Lower leg skin (tissue), 3 donors: ENCODE measurements around the gene HMOX2.

Experiments used
- POLR2A ChIP-seq, 2 donors: fragments of 450-650 bp; IDR thresholded peaks; one replicate each; pipeline ENCODE4 v1.6.1; 2016 to 2017; ENCODE audit warnings: antibody characterized with exemption in 2 of 2, mild to moderate bottlenecking in 1 of 2, moderate library complexity in 1 of 2
- TF ChIP-seq, protein P1 (sequence below), 3 donors: fragments of 450-650 bp; IDR thresholded peaks; one replicate each; pipeline ENCODE4 v1.5.1; 2016; ENCODE audit warnings: antibody characterized with exemption in 3 of 3, mild to moderate bottlenecking in 3 of 3, moderate library complexity in 2 of 3

DNA sequence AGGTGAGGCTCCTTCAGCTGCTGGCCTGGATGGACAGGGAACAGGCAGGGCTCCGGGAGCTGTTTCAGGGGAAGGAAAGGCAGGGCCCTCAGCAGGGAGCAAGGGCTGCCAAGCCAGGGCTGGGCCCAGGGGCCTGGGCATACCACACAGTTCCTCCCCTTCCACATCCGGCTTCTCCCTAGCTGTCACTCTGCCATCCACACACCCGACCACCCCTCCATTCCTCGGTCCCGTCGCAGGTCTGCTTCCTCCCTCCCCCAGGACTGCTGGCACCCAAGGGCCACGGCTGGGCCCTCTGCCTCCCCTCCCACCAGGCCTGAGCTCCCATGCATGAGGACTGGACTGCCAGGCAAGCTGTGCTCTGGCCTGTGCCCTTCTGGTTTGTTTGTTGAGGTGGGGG lies 38.4 kb downstream of the HMOX2 start:
- TF ChIP-seq, protein P1, sequence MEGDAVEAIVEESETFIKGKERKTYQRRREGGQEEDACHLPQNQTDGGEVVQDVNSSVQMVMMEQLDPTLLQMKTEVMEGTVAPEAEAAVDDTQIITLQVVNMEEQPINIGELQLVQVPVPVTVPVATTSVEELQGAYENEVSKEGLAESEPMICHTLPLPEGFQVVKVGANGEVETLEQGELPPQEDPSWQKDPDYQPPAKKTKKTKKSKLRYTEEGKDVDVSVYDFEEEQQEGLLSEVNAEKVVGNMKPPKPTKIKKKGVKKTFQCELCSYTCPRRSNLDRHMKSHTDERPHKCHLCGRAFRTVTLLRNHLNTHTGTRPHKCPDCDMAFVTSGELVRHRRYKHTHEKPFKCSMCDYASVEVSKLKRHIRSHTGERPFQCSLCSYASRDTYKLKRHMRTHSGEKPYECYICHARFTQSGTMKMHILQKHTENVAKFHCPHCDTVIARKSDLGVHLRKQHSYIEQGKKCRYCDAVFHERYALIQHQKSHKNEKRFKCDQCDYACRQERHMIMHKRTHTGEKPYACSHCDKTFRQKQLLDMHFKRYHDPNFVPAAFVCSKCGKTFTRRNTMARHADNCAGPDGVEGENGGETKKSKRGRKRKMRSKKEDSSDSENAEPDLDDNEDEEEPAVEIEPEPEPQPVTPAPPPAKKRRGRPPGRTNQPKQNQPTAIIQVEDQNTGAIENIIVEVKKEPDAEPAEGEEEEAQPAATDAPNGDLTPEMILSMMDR (IDR thresholded peaks at IDR 0.05) = no peak
- TF ChIP-seq POLR2A (IDR thresholded peaks at IDR 0.05) = no peak
